Measurements from ENCODE around the gene TRPM2.

TRPM2 gene

DNA sequence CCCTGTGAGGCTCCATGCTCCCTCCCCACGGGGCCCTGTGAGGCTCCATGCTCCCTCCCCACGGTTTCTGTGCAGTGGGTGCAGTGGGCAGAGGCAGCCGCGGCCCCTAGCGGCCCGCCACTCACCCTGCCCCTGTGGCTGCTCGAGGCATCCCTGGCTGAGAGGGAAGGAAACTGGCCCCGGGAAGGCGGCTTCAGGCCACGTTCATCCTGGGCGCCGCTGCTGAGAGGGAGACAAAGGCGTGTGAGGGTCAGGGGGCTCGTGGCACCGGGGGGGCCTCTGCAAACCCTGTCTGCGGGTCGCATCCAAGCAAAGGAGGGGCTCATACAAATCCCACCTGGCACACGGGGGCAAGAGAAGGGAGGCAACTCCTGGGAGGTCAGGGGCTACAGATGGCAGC is 22.7 kb upstream of the TRPM2 start:
- TF ChIP-seq, protein P1, sequence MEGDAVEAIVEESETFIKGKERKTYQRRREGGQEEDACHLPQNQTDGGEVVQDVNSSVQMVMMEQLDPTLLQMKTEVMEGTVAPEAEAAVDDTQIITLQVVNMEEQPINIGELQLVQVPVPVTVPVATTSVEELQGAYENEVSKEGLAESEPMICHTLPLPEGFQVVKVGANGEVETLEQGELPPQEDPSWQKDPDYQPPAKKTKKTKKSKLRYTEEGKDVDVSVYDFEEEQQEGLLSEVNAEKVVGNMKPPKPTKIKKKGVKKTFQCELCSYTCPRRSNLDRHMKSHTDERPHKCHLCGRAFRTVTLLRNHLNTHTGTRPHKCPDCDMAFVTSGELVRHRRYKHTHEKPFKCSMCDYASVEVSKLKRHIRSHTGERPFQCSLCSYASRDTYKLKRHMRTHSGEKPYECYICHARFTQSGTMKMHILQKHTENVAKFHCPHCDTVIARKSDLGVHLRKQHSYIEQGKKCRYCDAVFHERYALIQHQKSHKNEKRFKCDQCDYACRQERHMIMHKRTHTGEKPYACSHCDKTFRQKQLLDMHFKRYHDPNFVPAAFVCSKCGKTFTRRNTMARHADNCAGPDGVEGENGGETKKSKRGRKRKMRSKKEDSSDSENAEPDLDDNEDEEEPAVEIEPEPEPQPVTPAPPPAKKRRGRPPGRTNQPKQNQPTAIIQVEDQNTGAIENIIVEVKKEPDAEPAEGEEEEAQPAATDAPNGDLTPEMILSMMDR (IDR thresholded peaks at IDR 0.05; ENCODE audit: control insufficient read depth, insufficient read depth, low read depth, low read length, missing control alignments), result no peak
- no peak for DNase-seq (ENCODE audit: low read depth)
- no peak overlapping the region for H3K4me3 ChIP-seq (ENCODE audit: control insufficient read depth, low read depth, low read length)

DNA sequence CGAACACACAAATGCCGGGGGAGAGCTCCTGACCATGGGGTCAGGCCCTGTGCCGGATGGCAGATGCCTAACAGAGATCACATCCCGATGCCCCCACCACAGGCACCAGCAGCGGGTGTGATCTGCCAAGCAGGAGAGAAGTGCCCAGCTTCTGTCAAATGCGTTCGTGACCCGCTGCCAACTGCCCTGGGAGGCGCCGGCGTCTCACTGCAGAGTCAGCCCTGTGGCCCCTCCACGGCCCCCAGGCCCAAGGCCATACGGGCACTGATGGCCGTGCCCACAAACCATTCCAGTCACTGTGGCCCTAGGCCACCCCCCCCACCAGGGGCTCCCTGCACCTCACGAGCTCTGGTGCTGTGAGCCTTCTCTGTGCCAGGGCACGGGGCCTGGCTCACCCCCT is 22.2 kb upstream of the TRPM2 start:
- H3K4me3 ChIP-seq (ENCODE audit: control insufficient read depth, low read depth, low read length), result no peak overlapping the region
- DNase-seq (ENCODE audit: low read depth), result no peak
- TF ChIP-seq, protein P1 (IDR thresholded peaks at IDR 0.05; ENCODE audit: control insufficient read depth, insufficient read depth, low read depth, low read length, missing control alignments), result no peak

GRCh38 chr21:44331650-44332307 is 21.6 kb upstream of the TRPM2 start:
- TF ChIP-seq, protein P1 (IDR thresholded peaks at IDR 0.05; ENCODE audit: control insufficient read depth, insufficient read depth, low read depth, low read length, missing control alignments), result no peak
- H3K4me3 ChIP-seq (ENCODE audit: control insufficient read depth, low read depth, low read length), result no peak overlapping the region

GRCh38 chr21:44332383-44332782 is 21.0 kb upstream of the TRPM2 start:
- TF ChIP-seq, protein P1 (IDR thresholded peaks at IDR 0.05; ENCODE audit: control insufficient read depth, insufficient read depth, low read depth, low read length, missing control alignments), result no peak
- DNase-seq (ENCODE audit: low read depth), result no peak

More at GRCh38 chr21:44331650-44332307, 21.6 kb upstream of the TRPM2 start:
- DNase-seq (ENCODE audit: low read depth), result no peak

GRCh38 chr21:44332965-44333364 is 20.5 kb upstream of the TRPM2 start:
- no peak overlapping the region for H3K4me3 ChIP-seq (ENCODE audit: control insufficient read depth, low read depth, low read length)
- no peak for DNase-seq (ENCODE audit: low read depth)
- TF ChIP-seq, protein P1 (IDR thresholded peaks at IDR 0.05; ENCODE audit: control insufficient read depth, insufficient read depth, low read depth, low read length, missing control alignments), result no peak

More at GRCh38 chr21:44332383-44332782, 21.0 kb upstream of the TRPM2 start:
- H3K4me3 ChIP-seq (ENCODE audit: control insufficient read depth, low read depth, low read length), result no peak overlapping the region

DNA sequence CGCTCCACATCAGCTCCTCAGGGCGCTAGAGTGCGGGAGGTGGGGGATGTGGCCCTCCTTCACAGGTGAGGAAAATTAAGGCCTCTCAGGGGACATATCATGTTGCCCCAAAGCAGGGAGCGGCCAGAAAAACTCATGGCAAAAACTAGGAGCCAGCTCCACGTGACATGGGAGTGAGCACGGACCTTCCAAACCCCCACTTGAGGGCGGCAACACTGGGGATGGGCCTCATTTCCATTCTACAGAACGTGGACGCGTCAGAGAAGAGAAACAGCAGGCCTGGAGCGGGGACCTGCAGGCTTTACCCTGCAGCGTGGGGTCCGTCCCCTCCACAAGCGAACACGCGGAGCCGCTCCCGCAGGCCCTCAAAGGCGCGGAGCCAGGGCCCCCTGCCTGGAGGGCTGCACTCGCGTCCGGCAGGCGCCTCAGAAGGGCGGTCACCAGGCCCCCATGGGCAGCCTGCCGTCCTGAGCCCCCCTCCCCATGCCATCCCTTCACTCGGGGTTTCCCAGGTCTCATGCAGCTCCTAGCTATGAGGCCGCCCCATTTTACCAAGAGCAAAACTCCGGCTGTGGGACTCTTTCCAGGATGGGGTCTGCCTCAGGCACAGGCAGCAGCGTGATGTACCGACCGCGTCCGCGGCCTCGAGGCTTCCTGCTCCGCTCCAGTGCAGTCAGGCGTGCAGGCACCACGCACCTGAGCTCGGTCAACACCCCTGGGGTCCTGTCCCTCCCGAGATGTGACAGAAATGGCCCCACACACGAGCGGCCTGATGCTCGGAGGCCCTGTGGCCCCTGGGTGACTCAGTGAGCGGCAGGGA is 19.7 kb upstream of the TRPM2 start:
- no peak overlapping the region for H3K4me3 ChIP-seq (ENCODE audit: control insufficient read depth, low read depth, low read length)
- TF ChIP-seq, protein P1 (IDR thresholded peaks at IDR 0.05; ENCODE audit: control insufficient read depth, insufficient read depth, low read depth, low read length, missing control alignments), result no peak
- DNase-seq (ENCODE audit: low read depth), result no peak
